NCI-H82 treated with DMSO at 0.1 percent for 48 hours (cell line): ENCODE results near the gene ROBO1.

ENCODE experiments used
- DNase-seq: peaks from one replicate; lab custom pipeline; 2025; ENCODE audit not compliant: unreplicated experiment; lab: John Stamatoyannopoulos, UW

The ROBO1 gene

GRCh38 chr3:79097964-79098660, 669.7 kb downstream of the ROBO1 start:
- DNase-seq = no peak

GRCh38 chr3:79094654-79095053, 673.1 kb downstream of the ROBO1 start:
- DNase-seq = no peak

- peak; percentile 61 for DNase-seq
These were observed 681.3 kb downstream of the ROBO1 start for GRCh38 chr3:79086514-79086913.

- DNase-seq = no peak
These were observed 682.6 kb downstream of the ROBO1 start for GRCh38 chr3:79085171-79085570.

DNA sequence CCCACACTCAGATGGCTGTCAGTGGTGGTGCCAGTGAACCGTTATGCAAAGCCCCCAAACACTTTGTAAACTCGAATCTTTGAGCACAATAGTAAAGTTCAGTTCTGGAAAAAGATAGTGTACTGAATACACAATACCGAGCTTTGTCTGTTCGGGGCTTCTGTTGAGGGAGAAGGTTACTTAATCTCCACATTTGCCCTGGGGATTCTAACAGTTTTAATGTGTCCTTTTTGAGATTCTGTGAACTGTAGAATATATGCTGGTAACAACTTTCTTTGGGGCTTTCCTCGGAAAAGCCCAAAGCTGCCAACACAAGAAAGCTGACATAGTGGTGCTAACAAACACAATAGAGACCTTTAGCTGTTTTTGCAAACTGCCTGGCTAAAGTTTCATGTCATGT, 686.5 kb downstream of the ROBO1 start:
- no peak for DNase-seq

GRCh38 chr3:79074558-79074957, 693.2 kb downstream of the ROBO1 start:
- DNase-seq = no peak

GRCh38 chr3:79067734-79068133, 700.1 kb downstream of the ROBO1 start:
- no peak for DNase-seq

DNA sequence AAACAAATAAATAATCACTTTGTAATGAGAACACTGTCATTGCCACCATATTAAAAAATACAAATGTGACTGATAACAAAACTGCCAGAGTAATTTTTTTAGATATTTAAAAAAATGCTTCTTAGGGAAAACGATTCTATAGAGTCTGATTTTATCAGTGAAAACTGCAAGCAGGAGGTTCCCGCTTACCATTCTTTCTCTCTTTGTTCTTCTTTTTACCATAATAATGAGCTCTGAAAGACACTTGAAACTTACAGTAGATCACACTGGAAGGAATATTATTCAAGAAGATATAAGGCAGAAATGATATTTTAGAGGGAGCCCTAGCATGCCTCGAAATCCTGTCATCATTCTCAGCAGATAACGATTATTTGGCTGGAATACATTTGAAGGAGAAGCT, 701.3 kb downstream of the ROBO1 start:
- no peak for DNase-seq

DNA sequence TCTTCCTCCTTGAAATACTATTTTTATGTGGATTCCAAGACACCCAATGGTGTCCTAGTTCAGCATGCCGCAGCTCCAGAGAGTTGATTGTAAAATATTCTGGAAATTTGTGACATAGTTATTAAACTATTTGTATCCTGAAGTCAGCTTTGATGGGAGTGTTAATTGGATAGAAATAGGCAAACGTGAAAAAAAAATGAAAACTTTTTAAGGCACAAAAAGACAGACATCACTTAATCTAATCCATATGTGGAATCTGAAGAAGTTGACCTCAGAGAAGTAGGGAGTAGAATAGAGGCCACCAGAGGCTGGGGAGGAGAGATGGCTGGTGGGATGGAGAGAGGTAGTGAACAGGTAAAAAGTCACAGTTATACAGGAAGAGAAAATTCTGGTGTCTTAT, 704.2 kb downstream of the ROBO1 start:
- DNase-seq = no peak

GRCh38 chr3:79057756-79058155, 710.0 kb downstream of the ROBO1 start:
- DNase-seq = no peak

- no peak for DNase-seq
These were observed 711.3 kb downstream of the ROBO1 start for GRCh38 chr3:79056498-79056897.

DNA sequence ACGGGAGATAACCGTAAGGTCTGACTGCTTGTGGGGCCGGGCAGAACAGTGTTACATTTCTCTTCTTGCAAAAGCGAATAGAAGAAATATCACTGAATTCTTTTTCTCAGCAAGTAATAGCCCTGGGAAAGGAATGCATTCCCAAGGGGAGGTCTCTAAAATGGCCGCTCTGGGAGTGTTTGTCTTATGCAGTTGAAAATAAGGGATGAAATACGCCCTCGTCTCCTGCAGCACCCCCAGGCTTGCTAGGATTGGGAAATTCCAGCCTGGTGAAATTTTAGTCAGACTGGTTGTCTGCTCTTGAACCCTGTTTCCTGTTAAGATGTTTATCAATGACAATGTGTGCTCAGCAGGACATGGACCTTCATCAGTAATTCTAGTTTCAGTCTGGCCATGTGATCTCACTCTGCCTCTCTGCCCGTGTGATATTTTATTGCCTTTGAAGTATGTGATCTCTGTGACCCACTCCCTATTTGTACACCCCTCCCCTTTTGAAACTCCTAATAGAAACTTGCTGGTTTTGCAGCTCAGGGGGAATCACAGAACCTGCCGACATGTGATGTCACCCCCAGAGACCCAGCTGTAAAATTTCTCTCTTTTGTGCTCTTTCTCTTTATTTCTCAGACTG, 715.6 kb downstream of the ROBO1 start:
- DNase-seq = no peak

- DNase-seq = no peak
These were observed 720.2 kb downstream of the ROBO1 start for GRCh38 chr3:79047581-79047980.

DNA sequence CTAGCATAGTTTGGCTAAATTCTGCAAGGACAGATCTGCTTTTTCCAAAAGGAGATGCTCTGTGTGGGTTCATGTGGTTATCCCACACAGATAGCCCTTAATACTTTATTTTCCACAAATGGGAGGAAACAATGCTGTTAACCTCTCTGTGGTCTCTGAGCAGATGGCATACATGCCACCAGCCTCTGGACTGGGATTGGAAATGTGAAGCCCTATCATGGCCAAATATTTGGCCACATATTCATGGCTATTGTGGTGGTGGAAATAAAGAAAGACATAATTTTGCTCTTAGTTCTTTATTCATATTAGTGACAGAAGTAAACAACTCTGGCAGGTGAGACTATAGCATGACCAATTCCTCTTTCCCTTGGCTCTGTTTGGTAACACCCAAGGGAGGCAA, 726.2 kb downstream of the ROBO1 start:
- DNase-seq = no peak

DNA sequence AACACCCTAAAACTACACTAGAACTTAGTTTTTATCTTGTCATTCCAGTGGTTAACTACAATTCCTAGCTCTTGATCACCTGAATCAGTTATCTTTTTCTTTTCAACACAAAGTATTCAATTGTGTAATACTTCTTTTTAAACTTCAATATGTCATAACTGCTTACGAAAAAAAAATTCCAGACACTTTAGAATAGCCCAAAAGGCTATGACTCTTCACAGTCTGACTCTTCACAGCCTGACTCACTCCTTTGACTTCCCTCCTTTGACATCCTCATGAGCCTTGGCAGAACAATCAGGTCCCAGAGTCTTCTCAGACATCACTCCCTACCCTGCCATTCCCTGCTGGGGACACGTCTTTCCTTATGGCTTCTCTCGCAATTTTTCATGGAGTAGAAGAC, 727.1 kb downstream of the ROBO1 start:
- DNase-seq = no peak

- DNase-seq = no peak
These were observed 727.7 kb downstream of the ROBO1 start for GRCh38 chr3:79040091-79040490.

DNA sequence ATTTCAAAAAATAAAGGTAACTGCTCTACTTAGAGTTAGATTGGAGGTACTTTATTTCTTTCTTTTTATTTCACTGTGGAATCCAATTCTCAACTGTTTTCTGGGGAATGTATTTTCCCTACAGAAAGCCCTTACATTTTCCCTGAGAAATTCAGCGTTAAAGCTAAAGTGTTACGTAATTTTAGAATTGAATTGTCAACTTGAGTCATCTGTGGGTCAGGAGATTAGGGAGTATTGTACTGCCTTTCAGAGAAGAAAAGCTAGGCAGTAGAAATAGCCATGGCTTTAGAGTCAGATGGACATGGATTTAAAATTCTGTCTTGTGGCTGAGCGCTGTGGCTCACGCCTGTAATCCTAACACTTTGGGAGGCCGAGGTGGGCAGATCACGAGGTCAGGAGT, 728.6 kb downstream of the ROBO1 start:
- DNase-seq = no peak

DNA sequence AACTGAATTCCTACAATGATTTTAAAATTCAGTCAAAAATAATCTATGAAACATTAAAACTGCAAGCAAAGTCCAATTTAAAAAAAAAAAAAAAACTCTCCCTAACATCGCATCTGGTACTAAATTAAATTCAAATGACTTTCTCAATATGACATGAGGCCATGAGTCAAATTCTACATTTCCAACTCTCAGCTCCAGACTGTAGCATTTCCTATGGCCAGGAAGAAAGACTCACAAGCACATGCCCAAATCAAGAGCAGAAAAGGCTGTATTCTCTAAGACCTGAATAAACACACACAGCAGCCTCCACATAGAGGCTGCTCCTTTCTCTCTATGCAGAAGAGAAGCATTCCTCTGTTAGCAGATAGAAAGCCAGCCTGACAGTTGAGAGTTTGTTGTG, 729.2 kb downstream of the ROBO1 start:
- no peak for DNase-seq

DNA sequence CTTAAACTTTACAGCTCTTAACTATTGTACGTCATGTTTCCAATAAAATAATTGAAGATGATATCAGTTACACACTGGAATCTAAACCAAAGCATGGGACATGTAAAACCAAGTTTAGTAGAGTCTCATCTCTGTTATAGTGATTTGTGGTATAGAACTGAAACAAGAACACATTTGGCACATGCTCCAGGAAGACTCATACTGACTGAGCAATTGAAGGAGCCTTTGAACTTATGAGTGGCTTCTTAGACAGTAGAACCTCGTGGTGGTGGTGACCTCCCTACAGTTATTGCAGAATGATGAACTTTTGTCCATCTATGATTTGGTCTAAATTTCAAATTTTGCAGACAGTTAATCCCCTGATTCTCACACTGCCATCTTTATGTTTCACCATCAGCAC, 729.7 kb downstream of the ROBO1 start:
- DNase-seq = no peak

- DNase-seq = peak; percentile 31
These were observed 735.0 kb downstream of the ROBO1 start for GRCh38 chr3:79032686-79033318.

DNA sequence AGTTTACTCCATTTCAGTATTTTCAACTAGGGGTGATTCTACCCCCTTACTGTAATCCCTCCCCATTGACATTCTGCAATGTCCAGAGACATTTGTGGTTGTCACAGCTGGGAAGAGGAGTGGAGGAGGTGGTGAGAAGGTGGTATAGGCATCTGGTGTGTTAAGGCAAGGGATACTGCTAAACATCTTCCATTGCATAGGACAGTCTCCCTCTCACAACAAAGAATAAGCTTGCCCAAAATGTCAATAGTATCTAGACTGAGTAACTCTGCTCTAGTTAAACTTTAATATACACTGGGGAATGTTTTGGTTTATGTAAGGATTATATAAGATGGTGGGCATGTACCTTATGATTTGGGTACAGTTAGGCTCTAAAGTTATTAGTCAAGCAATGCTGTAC, 737.6 kb downstream of the ROBO1 start:
- no peak for DNase-seq

GRCh38 chr3:79028916-79029315, 738.9 kb downstream of the ROBO1 start:
- no peak for DNase-seq

DNA sequence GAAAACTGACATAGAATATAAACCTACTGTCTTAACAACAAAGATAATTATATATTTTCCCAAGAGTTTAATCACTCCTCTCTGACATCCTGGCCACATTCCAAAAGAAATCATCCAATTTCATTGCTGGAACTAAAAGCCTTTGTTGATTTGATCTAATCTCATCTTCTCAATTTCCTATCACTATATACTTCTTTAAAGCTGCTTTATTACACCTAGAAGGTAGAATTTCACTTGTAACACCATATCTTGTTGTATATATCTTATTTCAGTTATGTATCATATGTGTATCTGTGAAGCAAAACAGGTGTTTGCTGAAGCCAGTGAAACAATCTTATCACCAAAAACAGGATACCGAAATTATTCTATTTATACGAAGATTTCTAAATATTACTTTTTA, 740.2 kb downstream of the ROBO1 start:
- DNase-seq = no peak
